Retina (tissue), 1 donor: ENCODE measurements around the gene BABAM2.

Experiments used
- DNase-seq: peaks from one replicate; pipeline ENCODE4 v3.0.0-alpha.2; 2016

Gene BABAM2

DNA sequence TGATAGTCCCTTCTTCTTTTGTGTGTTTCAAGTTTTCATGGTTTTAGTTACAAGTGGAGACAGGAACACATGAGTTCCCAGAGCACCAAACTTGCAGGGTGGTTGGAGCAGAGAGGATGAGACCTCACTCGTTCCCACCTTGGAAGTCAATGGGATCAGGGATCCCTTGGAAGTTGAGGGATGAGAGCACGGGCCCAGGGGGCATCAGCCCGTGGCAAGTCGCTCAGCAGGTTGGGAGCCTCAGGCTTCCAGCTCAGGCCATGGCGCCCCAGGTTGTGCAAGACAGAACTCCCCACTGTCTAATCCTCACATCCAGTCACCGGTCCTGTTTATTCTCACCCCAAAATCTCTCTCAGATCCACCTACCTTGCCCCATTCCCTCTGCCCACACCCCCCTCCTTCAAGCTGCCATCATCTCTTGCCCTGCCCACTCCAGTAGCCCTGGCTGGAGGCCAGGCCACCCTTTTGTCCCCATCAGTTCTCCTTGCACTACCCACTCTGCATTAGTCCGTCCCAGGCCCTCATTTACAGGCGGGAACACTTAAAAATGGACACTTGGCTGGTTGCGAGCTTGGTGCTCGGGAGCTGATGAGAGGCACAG lies 464.5 kb downstream of the BABAM2 start:
- DNase-seq = no peak

DNA sequence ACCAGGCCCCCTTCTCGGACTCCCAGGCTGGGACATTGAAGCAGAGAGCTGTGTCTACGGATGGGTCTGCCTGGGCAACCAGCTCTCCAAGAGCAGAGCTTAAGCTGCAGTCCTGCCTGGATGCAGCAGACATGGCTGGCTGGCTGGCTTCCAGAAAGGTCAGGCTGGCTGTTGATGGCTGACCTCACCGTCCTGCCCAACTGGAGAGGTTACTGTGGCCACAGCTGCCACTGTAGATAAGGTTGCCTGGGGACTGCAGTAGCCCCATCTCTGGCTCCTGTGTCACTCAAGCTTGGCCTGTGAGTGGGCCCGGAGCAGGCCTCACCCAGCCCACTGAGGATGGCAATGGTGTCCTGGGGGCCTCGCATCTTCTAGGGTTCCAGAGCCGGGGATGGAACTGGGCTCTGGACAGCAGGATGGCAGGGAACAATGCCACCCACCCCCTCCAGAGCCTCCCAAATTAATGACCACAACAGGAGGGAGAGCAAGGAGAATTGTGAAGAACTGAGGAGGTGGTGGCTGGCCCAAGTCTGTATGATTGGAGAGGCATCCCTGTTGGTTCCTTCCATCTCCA lies 465.1 kb downstream of the BABAM2 start:
- DNase-seq = no peak

DNA sequence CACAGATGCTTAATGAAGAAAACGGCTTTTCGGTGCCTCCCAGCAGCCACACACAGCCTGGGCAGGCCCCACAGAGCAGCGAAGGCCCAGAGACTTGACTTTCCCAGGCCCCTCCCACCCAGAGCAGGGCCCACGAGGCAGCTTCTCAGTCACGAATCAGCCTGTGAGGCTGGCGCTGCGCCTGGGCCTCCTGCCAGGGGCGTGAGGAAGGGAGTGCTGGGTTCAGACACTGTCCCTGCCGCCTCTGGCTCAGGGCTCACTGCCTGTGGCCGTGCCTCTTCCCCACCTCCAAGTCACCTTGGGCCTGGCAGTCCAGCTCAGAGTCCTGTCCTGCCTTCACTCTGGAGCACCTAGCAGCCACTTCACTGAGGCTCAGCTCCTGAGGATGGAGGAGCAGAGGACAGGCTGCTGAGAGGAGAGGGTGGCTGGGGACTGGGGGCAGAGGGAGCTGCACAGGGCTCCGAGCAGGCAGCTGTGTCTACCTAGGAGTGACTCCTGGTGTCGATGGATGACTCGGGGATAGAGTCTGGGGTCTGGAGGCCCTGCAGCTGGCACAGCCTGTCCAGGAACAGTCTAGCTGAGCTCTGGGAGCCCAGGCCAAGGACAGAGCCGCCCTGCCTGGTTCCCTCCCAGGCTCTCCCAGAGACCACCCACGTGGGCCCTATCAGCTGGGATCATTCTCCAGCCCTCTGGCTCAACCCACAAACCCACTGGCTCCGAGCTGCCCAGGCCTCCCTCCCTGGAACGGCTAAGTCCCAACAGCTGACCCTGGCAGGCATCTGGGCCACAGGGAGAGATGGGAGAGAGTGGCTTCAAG lies 465.8 kb downstream of the BABAM2 start:
- peak; percentile 65 for DNase-seq

DNA sequence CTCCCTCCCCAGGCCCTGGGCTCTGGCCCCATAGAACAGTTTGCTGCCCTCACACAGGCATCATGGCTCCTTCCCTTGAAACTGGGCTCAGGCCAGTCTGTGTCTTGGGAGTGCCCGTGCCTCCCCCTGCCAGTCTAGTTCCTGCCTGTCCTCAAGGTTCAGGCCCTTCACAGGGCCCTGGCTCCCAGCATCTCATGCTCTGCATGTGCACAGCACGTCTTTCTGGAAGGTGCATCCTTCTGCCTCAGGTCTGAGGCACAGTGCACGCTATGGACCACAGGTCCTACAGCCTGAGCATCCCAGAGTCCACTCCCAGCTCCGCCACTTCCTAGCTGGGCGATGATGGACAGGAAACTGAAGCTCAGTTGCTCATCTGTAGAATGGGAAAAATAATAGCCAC lies 466.5 kb downstream of the BABAM2 start:
- DNase-seq = no peak

DNA sequence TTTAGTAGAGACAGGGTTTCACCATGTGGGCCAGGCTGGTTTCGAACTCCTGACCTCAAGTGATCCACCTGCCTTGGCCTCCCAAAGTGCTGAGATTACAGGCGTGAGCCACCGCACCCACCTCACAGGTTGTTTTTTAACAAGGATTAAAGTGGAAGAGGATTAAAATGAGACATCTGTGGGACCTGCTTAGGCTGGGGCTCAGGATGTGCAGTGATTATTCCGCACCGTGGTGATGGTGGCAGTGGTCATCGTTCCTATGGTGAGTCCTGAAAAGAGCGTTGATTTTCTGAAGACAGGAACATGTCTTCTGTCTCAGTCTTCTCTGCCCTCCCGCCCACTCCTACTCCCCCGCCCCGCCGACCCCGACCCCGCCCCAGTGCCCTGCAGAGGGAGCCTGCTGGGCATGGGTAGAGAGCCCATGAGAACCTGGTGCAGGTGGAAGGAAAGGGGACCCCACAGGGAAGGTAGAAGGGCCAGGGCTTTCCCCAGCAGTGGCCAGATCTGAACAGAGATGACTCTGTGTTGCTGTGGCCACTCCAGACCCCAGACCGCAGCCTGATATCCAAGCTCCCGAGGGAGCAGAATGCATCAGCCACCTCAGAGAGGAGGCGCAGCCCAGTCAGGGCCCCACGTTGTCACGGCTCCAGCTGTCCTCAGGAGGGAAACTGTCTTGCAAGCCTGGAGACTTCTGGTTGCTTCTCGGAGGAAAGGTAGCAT lies 467.6 kb downstream of the BABAM2 start:
- DNase-seq = no peak

DNA sequence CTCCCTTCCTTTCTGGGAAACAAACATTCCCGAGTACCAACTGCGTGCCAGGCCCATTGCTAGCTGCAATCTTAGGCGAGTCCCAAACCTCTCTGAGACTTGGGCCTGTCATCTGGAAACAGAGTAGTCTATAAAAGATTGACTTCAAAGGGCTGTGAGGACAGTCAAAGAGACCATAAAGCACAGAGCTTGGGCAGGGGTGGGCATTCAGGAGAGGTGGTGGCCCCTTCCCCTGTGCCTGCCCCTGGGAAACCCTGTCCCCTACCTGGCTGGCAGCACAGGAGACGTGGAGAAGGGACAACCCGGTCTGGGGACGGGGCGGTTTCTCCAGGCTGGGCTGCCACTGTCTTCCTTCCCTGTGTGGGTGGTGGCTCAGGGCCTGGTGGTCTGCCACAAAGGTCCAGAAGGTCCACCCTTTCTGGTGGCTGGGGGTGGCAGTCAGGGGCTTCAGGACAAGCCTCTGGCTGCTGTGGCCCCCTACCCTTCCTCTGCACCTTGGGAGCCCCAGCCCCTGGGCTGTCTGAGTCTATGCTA lies 468.2 kb downstream of the BABAM2 start:
- no peak for DNase-seq

DNA sequence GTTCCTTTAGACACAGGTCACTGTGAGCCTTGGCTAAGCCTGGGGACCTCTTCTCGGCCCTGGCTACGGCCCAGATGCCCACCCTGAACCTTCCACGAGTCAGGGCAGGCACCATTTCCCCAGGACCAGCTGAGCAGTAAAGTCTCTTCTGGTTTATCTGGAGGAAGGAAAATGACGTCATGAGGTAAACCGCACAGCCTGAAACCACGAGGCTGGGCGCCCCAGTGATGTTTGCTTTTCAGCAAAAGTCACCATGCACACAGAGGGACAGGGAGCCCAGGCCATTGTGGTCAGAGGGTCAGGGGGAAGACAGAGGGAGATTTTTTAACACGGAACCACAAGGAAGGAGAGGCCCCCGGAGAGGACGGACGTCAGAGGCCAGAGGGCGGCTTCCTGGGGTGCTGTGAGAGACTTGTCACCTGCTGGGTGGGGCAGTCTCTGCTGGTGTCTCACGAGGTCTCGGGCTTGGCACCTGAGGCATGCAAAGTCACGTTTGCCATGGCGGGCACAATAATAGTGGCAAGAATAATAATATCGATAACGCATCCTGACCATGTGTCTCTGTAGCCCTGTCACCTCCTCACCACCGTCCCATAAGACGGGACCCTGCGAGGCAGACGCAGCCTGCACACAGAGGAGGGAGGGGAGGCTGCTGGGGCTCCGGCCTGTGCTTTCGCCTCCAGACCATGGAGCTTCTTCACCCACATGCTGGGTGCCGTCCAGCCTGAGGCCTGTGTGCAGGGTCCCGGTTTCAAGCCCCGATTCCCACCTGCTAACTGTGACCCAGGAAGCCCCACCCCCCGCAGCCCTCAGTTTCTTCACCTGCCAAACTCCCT lies 468.9 kb downstream of the BABAM2 start:
- no peak for DNase-seq

DNA sequence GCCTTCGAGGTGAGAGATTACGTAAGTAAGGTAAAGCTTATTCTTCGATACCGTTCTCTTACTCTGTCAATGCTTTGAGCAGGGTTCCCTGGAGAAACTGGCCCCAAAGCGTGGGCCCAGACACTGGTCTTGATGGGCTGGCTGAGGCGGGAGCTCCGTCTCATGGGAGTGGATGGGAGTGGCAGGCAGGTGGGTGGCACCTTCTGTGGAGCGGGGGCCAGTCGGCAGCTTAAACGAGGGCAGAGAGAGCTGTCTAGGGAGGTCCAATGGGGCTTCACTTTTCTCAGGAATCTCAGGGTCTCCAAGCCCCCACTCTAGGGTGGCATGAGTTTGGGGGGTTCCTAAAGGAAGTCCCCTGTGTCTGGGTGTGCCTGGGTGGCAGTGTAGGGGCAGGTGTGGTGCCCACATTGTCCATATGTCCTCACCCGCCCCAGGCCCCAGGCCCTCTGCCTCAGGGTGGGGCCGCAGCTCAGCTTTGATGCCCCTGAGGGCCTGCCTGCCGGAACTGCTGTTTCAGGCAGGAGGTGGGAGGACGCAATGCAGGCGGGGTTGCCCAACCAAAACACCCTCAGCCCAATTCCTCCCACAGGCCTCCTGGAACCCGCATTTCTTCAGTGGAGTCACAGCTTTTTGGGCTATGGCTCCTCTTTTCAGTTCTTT lies 469.7 kb downstream of the BABAM2 start:
- DNase-seq = no peak

DNA sequence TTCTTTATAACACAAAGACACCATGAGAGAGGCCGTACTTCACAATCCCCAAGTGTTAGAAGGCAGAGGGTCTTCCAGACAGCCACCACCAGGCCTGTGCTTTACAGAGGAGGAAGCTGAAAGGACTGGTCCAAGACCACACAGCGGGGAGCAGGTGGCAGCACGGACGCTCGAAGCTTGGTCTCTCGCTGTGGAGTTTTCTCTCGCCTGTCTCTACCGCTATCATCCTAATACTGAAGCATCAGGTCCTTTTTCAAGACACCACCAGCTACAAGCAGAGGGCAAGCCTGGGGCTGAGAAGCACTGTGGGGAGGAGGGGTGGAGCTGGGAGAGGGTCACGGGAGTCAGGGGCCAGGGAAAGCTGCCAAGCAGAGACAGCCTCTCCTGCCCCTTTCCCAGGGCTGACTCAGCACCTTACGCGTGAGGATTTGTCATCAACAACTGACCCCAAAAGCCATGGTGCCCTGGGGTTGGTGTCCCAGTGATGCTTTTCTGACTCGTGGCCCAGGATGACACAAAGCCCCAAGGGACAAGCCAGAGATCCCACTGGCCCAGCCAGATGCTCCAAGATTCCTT lies 470.3 kb downstream of the BABAM2 start:
- DNase-seq = no peak

DNA sequence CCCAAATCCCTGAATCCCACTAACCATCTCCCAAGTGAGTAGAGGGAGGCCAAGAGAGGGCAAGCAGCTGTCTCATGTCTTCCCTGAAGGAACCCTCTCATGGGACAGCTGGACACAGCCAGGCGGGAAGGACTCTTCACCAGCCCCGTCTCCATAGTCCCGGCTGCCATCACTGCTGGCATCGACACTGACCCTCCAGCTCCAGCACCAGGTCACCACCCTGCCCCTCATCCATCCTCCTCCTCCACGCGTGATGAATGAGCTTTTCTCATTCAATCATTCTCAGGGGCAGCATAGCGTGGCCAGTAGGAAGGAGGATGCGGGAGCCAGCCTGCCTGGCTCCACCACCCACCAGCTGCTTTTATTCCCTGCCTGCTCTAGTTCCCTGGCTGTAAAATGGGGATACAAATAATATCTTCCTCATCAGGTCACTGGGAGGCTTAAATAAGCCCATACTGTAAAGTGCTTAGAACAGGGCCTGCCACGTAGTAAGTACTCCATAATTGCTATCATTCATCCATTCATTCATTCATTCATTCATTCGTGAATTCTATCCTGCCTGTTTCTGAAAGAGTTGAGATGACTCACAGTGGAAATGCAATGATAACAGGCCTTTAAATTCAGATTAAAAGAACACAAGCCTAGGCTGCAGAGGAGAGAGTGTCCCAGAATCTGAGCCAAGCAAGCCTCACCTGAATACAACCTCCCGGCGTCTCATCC lies 471.6 kb downstream of the BABAM2 start:
- no peak for DNase-seq

DNA sequence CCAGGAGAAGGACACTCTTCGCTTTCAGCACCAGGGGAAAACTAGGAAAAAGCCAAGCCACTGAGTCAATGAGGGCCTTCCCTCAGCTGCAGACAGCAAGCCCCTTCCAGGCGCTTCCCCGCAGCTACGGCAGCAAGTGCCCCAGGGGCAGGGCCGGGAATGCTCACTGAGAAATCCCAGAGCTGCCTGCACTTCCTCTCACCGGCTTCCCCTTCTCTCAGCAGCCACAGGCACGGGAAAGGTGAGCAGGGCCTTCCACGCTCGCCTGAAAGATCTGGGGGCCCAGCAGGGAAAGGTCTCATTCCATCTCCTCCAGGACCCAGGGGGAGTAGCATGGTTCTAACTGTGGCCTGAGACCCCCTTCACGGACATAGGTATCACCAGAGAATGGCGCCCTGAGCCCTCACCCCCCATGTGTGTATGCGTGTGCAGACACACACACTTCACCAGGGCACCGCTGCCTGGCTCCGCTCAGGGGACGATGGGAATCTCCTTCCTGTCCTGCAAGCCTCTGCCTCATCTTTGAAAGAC lies 472.5 kb downstream of the BABAM2 start:
- no peak for DNase-seq

DNA sequence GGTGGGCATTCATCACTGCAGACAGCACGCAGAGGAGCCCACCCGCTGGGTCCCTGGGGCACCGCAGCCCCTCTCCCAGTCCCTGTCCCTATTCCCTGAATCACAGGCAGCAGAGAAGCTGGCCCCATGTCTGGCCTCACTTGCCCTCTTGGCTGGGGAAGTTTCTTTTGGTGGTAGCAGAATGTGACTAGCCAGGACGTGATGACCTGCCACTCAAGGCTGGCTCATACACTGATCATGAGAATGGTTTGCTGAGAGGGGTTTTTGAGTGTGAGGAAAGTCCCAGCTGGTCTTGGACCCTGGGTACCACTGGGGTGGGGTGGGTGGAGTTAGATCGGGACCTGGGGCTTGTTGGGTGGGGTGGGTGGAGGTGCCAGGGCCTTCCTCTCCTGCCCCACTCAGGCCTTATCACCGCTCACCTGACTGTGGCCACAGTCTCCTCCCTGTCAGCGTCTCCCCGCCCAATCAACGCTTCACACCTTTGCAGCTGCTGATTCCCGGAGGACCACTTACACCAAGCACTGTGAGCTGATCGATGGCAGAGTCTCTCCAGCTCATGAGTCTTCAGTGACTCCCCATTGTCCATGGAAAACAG lies 473.3 kb downstream of the BABAM2 start:
- DNase-seq = no peak

DNA sequence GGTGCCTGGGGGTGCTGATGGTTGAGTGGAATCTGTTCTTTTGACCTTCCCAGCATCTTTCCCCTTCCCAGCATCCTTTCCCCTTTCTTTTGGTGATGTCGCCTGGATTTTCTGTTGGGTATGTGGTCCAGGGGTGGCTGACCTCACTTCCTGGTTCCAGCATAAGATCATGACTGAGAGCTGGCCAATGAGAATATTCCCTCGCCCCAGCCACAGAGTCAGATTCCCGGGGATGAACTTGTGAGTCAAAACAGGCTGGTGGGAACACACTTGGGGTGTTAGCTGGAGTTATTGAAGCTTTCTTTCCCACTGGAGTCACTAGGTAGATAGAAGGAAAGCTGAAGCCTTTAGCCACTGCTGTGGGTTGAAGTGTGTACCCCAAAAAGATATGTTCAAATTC lies 474.1 kb downstream of the BABAM2 start:
- no peak for DNase-seq

DNA sequence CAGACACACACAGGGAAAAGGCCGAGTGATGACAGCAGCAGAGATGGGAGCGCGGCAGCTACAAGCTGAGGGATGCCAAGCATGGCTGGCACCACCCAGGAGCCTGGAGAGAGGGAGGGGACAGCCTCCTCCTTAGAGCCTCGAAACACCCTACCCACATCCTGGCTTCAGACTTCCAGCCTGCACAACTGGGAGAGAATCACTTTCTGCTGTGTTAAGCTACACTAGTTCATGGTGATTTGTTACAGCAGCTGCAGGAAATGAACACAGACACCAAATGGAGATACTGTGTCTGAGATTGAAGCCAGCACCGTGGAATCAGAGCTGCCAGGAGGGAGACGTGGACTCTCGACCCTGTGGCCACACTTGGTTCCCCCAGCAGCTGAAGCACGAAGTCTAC lies 474.6 kb downstream of the BABAM2 start:
- DNase-seq = no peak

DNA sequence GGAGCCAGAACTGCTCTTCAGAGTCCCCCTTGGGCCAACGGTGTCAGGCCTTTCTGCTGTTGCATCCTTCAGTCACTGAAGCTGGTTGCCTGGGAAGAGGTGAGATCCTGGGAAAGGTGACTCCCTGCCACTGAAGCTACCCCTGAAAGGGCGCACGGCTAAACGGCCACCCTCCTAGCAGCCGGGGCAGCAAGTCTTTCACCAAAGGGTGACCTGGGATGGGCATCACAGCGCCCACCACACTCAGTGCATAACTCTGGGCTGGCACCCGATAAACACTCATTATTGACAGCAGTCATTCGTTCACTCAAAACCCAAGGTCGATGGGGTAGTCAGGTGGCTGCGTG lies 475.6 kb downstream of the BABAM2 start:
- DNase-seq = no peak

DNA sequence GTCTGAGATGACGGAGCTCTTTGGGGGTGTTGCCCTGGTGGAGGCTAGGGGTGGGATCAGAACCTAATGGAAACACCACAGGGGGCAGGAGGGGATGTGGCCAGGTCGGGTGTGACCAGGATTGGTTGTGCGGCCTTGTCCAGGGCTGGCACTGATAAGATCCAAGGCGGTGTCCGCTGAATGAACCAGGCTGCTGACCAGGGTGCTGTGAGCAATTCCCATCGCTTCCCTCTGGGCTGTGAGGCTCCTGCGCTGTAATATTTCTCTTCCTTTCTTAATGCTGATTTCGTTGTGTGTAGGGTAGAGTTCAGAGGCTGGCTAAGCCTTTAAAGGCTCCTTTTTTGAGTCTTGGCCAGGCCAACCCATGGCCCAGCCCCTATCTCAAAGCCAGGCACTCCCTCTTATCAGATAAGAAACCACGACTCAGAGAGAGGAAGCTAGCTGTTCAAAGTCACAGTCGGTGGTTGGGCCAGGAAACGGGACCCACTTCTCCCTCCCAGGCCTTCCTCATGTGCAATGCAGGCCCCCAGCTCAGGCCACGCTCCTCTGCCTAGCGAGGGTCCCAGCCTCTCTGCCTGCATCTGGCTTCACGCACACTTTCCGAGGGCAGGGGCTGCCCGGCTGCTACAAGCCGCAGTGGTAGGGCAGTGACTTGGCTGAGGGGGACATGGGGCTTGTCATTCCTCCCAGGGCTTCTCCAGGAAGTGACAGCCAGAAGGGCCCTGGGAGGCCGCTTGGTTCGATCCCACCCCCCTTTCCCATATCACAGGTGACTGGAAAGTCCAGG lies 476.2 kb downstream of the BABAM2 start:
- DNase-seq = no peak

DNA sequence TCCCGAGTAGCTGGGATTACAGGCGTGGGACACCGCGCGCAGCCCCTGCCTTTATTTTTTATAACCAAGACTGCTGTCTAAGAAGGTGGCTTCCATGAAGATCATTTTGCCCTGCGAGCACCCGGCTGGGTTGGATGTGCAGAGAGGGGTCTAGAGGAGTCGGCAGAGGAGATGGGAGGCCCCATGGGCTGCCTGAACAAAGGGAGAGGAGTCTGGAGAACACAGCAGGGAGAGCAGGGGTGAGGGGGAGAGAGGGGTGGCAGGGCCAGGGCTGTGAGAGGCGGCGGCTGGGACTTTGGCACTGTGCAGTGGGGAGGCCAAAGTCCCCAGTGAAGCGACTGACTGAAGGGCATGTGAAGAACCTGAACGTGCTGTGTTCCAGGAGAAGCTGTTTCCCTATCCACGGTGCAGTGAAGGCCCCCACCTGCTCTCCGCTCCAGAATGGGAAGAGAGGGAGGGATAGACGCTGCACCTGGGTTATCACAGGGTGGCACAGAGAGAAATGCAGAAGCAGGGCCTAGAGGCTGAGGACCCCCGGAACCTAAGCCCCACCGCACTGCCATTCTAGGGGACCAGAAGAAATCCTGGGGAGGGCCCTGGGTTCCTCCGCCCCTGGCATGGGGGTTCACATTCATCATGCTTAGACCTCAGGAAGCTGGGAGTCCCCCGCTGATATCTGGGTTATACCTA lies 477.3 kb downstream of the BABAM2 start:
- DNase-seq = no peak

DNA sequence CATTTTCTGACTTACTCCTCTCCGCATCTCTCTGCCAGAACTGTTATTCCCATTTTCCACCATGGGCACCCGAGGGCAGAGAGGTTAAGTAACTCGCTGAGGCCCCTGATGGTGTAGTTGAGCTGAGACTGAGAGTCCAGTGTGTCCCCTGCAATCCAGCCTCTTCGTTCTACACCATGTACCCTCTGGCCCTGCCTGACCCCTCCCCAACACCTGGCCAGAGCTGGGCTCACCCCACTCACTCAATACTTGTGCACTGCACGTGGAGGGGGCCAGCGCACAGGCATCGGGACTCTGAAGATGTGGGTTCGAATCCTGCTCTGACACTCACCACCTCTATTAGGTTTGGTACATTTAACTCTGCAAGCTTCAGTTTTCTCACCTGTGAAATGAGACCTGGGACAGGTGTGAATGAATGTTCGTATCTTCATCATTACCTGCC lies 477.8 kb downstream of the BABAM2 start:
- no peak for DNase-seq

DNA sequence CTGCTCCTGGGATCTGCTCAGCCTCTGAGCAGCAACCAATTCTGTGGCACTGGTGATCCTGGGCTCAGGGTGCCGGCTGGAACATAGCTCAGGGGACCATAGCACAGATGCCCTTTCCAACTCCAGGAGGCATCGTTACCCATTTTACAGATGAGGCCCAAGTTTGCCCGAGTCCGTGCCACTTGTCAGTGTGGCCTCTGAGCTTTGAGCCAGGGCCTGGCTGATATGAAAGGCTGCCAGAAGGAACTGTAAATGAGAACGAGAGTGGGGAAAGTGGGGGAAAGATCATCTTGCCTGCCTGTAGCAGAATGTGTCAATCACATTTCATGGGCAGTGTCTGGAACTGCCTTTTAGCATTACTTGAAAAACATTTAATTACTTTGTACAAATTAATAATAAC lies 478.8 kb downstream of the BABAM2 start:
- no peak for DNase-seq
